OCI-M1 (cell line): Measurements from ENCODE around the gene SEC22B.
A peak's percentile ranks its signal among the peaks of the same experiment; 100 is the strongest.
"Not testable (repeated sequence)": the region's sequence is repeated elsewhere in the genome, so short reads cannot be mapped to it uniquely, and the experiment has no call there.

ENCODE experiments used
- DNase-seq: peaks from one replicate; lab custom pipeline; 2025; lab: John Stamatoyannopoulos, UW

SEC22B gene

DNA sequence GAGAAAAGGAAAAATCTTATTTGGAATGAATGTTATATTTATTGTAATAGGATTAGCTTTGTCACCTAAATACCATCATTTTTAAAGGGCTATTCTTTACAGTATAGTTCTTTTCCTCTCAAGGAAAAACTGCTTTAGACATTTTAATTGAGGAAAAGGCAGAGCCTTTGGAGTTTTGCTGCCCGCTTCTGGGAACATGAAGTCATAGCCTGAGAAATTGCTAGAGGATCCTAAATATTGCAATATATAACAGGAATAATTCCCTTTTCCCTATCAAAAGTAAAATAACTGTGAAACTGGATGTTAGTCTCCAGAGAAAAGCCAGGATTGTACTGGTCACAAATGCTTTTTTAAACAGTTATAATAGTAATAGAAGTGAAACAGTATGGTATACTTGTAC, 30.5 kb downstream of the SEC22B start:
- peak; percentile 26 for DNase-seq

DNA sequence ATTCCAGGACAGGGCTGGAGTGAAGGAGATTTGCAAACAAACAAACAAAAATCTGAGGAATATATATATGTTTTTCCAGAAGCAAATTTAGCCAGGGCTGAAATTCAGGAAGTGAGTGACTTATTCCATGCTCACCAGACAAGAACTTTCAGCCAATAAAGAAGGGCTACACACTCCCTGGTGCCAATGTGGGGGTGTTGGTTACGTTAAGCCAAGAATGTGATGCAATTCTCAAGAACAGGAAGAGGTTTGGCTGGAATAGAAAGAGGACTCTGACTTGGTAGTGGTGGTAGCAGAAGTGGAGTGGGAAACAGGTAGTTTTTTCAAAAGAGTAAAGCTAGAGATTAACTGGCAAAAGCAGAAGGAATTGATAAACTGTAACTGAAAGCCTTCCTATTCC, 31.7 kb downstream of the SEC22B start:
- not testable (repeated sequence) for DNase-seq

DNA sequence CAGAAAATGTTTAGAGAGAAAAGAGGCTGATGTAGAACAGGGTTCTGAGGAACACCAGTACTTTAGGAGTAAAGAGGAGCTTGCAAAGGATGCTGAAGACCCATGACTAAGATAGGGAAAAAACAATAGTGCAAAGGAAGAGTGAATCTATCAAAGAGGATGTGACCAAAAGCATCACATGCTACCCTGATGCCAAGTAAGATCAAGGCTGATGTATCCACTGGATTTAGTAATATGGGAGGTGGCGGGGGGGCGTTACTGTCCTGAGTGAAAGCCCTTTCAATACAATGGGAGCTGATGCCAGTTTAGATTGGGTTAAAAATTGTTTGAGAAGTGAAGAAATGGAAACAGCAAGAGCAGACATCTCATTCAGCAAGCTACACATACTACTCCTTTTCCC, 32.2 kb downstream of the SEC22B start:
- DNase-seq, result not testable (repeated sequence)

DNA sequence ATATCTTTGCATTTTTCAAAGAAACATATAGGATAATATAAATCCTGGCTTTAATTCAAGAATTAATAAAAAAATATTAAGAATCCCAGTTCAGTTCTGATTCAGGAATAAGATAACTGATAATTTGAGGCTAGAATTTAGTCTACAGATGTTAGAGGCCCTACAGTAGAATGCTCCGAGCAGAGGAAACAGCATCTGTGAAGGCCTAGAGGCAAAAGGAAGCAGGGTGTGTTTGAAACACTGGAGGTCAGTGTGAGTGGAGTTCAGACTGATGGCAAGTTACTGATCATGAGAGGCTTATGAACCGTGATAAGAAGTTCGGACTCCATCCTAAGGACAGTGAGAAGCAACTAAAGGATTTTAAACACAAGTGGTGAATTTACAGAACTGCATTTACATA, 33.0 kb downstream of the SEC22B start:
- peak; percentile 38 for DNase-seq

DNA sequence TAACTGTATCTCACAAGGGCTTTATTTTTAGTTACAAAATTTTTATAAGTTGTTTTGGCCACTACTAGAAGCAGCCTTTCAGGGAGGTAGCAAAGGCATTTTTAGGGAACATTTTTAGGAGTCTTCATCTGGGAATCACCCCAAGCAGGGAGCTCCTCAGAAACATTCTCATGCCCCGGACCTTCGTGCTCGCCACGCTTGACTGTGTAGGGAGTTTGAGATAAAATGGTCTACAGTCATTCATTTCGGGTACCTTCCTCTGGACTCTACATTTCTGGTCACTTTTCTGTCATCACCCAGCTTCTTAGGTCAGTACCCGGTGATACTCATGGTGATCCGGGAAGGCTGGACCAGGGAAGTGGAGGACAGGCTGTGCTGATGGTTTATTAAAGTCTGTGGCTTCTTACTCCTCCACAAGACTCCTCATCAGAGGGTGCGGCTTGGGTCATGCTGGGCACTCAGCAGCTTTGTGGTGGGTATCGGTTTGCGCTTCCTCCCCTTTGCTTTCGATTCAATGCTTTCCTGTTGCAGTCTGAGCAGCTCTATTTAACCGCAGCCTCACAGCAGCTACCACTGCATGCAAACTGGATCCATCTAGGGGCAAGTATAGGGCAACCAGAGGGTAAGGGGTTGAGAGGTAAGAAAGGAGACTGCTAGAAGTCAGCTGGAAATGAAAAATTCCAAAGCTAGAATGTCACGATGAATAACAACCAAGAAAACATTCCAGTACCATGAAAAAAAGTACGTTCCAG, 33.6 kb downstream of the SEC22B start:
- DNase-seq, result peak; percentile 77

DNA sequence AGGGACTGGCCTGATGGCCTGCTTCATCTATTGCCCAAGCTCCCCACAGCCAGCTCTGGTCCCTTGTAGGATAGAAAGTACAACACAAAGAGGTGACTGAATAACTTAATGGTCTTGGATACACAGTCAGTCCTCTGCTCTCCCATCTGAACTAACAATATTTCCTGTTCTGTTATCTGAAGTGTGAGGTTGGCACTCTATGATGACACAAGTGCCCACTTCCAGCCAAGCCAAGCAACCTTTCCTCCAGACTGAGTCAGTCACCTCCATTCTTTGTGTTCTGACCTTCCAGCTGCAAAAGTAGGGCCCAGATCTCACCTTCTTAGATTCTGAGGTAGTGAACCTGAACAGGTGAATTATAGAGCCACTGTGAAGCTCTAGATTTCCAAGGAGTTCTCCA, 34.5 kb downstream of the SEC22B start:
- not testable (repeated sequence) for DNase-seq

DNA sequence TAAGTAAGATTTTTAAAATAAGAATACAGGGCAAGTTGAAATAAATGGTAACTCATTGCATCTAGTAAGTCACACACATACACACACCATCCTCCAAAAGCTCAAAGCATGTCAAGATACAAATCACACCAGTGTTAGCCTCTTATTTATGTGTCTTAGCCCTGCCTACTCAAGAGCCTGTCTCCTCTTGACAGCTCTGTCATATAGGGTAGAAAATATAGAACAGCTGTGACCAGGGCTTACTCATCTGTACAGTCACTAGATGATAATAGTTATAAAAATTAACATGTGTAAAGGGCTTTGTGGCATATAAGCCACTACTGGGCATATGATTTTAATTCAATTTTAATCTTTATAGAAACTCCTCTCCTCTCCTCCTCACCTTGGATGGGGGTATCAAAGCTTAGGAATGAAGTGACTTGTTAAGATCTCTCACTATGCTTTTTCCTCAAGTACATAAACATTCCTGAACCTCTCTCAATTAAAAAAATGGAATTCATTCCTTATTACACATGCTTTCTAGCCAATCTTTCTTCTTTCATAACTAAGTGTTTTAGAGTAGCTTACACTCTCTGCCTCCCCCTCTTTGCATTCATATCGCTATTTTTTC, 35.6 kb downstream of the SEC22B start:
- DNase-seq, result not testable (repeated sequence)

DNA sequence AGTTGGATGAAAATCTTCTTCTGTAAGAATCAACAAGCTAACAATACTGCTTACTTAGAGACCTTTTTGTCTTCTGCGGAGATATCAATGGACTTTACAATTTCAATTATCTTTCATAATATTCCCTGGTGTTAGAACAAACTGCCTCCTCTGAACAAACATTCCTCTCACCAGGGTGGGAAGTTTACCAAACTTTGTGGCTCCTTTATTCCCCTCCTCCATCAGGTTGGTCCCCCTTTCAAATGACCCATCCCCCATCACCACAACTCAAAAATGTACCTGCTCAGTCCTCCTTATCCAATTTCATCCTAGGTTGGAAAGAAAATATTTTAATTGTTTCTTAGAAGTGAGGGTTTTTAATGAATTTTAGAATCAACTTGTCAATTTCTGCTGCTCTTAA, 40.2 kb downstream of the SEC22B start:
- not testable (repeated sequence) for DNase-seq

DNA sequence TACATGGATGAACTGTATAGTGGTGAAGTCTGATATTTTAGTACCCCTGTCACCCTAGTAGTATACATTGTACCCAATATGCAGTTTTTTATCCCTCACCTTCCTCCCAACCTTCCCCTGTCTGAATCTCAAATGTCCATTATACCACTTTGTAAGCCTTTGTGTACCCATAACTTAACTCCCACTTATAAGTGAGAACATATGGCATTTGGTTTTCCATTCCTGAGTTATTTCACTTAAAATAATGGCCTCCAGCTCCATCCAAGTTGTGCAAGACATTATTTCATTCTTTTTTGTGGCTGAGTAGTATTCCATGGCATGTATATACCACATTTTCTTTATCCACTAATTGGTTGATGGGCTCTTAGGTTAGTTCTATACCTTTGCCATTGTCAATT, 42.4 kb downstream of the SEC22B start:
- DNase-seq, result not testable (repeated sequence)

DNA sequence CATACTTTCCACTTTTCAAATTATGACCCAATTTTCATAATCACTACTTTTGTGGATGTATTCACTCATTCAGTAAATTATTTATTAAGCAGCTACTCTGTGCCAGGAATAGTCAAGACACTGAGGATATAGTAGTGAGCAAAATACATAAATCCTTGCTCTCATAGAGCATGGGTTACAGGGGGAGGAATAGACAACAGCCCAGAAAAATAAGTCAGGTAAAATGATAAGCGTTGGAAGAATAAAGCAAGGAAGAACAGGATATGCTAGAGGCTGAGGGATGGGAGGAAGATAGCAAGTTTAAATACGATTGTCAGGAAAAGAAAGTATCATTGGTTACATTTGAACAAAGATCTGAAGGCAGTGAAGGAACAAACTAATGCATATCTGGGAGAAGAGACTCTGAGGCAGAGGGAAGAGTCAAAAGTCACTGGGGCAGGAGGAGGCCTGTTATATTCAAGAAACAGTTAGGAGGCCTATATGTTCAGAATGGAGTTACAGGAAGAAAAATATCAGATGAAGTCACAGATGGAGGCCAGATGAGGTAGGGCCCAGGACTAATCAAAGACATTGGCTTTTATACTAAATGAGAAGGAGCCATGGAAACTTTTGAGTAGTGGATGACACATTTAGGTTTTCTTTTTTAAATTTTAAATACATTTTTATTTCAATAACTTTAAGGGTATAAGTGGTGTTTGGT, 42.9 kb downstream of the SEC22B start:
- no peak for DNase-seq

DNA sequence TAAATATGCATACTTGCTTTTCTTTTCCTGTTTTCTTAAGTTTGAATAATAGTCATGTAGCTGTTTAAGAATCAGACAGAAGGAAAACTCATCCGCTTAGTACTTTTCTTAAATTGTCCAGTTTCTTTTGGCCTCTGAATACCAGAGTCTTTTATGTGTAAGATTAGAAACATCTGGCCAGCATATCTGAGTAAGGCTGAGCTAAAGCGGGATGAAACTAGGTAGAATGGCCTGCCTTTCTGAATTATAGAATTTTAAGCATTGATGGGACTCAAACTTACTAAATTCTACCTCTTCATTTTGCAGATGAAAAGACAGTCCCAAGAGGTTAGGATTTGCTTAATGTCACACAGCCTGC, 43.9 kb downstream of the SEC22B start:
- DNase-seq, result not testable (repeated sequence)

DNA sequence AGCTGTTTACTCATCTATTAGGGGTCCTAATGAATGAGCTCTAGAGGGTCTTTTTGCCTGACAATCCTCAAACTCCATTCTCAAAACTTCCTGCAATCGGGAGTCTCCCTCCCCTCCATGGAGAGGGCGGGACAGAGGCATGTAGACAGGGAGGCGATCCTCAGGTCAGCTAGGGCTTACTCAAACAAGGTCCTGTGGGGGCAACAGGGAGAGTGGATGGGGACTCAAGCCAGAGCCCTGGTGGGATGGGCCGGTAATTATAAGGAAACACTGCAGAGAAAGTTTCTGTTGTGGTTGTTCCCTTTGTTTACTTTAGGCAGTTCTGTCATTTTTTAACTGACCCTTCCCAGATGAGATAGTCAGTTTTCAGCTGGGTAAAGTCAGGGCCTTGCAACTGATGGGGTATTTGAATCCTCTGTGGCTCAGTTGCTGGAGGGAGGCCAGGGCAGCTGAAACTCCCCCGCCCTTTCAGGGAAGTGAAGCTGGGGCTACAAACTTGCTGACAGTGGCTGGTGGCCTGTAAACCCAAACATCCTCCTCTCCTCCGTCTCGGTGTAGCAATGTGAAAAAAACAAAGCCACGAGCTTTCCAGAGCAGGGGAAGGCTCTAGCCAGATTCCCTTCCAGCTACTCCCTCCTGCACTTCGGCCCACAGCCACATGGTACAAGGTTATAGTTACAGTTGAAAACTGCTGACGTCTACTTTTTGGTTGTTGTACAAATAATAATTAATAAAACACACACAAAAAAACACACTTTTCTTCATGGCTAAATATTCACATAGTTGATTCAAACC, 44.5 kb downstream of the SEC22B start:
- DNase-seq, result peak; percentile 72

DNA sequence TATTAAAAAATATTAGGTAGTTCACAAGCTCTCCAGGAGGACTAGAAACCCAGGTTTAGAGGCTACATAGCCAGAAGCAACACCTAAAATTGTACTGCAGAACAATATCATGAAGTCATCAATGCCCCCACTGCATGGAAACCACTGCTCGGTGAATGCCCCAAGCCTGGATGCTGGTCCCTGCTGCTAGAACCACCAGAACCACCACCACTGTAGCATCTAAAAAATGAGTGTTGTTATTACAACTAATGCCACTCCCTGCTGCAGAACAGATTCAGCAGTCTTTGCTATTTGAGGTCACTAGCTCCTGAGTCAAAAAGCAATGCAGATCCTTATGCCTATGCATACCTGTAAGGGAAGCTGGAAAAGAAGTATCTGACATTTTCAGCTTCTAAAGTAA, 48.4 kb downstream of the SEC22B start:
- not testable (repeated sequence) for DNase-seq

DNA sequence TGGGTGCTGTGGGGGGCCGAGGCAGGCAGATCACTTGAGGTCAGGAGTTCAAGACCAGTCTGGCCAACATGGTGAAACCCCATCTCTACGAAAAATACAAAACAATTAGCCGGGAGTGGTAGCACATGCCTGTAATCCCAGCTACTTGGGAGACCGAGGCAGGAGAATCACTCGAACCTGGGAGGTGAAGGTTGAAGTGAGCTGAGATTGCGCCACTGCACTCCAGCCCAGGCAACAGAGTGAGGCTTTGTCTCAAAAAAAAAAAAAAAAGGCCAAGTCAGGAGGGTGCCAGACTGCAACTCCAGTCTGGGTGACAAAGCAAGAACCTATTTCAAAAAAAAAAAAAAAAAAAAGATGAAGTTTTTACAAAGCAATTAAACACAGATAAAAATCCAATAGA, 50.1 kb downstream of the SEC22B start:
- DNase-seq, result not testable (repeated sequence)

DNA sequence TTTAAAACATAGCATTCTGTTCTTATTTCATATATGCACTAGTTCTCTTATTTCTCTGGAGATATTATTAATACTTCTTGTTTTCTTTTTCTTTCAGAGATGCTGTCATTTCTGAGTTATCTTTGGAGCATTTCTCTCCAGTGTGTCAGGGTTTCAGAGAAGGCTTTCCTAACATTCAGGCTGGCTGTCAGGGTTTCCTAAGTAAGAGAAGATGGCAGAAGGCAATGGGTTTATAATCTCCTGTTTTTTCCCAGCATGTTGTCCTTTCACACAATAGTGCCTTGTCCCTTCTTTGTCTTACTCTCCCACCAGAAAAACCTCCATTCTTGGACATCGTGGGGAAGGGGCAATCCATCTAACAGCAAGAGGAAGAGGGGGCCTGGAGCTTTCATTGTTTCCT, 51.7 kb downstream of the SEC22B start:
- not testable (repeated sequence) for DNase-seq

DNA sequence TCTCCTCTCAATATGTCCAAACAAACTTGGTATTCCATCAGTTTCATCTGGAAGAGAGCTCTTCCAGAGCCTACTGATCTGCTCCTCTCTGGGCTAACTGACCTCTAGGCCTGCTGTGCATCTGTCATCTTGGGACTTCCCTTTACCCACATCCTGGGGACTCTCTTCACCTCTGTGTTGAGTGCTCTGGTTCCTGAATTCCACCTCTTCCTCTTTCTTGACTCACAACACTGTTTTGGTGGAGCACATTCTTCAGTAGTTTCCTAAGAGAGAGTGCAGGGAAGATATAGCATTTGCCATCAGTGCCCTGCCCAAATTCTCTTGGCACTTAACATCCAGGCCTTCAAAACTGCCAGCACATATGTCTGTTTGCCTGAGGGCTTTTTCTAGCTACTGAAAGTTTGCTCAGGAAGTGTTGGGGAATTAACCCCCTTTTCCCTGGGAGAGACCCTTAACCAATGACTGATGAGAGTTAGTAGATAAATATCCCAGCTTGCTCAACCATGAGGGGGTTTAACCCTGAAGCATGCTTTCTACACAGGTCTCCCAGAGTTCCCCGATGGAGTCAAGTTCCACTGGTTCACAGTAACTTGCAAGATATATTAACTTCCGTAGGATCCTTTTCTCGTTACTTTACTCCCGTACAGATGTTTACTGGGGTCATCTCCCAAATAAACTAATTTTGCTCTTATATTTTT, 52.4 kb downstream of the SEC22B start:
- peak; percentile 56 for DNase-seq

DNA sequence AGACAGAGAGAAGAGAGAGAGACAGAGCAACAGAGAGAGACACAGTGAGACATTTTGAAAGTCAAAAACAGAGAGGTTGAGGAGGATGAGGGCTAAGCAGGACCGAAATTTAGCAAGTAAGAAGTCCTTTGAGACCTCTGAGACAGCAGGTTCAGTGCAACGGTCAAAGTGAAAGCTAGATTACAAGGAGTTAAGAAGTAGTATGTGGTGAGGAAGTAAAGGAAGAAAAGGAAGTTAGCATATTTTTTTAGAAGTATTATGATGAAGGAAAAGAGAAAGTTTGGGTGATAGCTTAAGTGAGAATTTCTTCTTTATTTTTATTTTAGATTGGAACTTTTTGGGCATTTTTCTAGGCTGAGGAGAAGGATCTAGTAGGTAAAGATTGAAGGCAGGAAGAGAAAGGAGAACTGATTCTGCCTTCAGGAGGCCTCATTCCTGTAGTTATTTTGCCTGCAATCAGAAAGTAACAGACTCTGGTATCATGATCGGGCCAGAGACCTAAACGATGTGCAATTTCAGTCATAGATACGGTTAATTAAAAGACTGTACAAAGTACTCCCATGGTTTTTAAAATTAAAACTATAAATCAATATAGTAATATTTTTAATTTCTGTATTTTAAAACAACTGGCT, 53.9 kb downstream of the SEC22B start:
- DNase-seq, result peak; percentile 63

DNA sequence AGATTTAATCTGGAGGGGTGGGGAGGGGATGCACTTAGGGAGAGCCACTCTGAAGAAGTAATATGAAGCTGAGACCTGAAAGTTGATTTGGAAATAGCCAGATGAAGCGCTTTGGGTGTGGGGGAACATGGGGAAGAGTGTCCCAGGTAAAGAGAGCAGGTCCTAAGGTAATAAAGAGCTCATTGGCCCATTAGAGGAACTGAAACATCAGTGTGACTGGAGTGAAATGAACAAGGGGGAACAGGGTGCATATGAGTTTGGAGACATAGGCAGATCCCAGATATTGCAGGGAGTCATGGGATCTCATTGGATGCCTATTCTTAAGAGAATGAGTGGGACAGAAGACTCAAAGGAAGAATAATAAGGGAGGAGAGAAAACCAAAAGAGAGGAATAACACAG, 54.5 kb downstream of the SEC22B start:
- DNase-seq, result not testable (repeated sequence)

DNA sequence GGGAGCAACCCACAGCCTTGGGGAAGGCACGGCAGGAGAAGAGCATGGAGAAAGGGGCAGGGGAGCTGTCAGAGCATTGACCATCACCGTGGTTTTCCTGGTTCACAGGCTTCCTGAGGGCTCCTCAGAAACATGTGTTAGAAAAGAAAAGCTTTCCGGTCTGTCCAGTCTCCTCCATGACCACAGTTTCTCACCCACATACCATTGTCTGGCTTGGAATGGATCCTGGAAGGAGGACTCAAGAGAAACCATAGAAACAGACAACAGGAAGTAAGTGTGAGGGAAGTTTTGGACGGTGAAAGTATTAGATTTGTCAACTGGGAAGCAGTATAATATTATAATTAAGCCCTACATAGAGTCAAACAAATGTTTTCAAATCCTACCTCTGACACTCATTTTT, 55.8 kb downstream of the SEC22B start:
- DNase-seq, result not testable (repeated sequence)

DNA sequence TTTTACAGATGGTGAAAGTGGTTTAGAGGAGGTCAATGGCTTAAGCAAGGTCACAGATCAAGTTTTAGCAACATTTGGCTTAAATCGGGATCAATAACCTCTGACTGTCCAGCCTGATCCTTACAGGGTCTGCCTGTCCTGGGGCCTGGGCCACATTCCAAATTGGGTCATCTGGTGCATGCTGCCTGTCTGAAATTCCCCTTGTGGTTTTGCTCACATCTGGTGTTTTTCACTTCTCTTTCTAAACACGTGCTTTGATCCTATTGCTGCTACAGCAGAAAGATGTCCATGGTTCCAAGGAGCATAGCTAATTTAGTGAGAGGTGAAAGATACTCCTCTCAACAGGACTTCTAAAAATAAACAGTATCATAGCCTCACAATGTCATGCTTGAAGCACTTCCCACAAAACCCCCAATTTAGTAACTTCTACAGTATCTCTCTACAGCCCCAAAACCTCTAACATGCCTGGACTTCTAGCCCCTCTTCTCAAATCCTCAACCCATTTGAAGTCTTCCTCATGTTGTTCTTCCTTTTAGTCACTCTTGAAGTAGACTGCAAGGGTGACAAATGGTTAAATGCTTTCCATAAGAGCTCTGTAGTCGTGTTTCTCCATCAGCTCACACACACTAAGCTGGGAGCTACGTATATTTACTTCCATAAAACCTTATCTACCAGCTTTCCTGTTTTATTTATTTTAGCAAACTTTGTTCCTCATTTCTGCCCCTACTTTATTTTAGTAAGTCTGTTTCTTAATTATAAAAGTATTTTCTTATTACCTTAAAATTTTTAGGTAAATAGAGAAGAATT, 58.7 kb downstream of the SEC22B start:
- DNase-seq, result peak; percentile 61
